Camera-type eye (tissue), 1 donor: ENCODE measurements around the gene RAI2. TPM values are rescaled to one million over a fixed set of nuclear protein-coding genes. Genes with fewer than 3 reads are reported as not detected.

Experiments used
- total RNA-seq: library from RNA; depleted of rRNA; stranded (reverse); fragments of >200 nt; gene quantifications from one replicate; pipeline ENCODE4 v1.2.3, GENCODE V29; 2014

The RAI2 gene
- total RNA-seq = 3.8 TPM

GRCh38 chrX:17860811-17861488 is at the start of gene RAI2:
TSS of gene RAI2 (minus strand) at chrX:17861298. CDS start at chrX:17802010, 59,288 bp downstream.

Other genes with a start within 250 kb of the RAI2 start
- 20.1 TPM for gene SCML1, start 123.8 kb downstream of the RAI2 start, total RNA-seq